HepG2 (cell line): ENCODE results near the gene ARHGEF11. TPM values are rescaled to one million over a fixed set of nuclear protein-coding genes. Genes with fewer than 3 reads are reported as not detected.

Experiments used
- ATAC-seq: fragments of 200-7000 bp; cut with Tn5 transposase; 3 replicates; pipeline ENCODE4 v1.9.1; 2020; ENCODE audit warnings: mild to moderate bottlenecking, moderate library complexity
- BruUV-seq: library from RNA; stranded (reverse); fragments of 400-500 nt; replicated peaks from 2 replicates; lab custom pipeline; 2021; lab: Mats Ljungman, UMichigan
- CTCF ChIA-PET: fragments of 300-600 bp; formaldehyde crosslinking; extraction: SDS; loops from one replicate; lab custom pipeline; 2021; ENCODE audit warnings: low total read pairs, inconsistent platforms, low intra/inter-chr PET ratio; lab: Yijun Ruan, JAX
- POLR2A ChIA-PET: fragments of 350-600 bp; sonication (Branson Sonifier 250); formaldehyde crosslinking; loops from one replicate; lab custom pipeline; 2020; ENCODE audit warnings: antibody characterized with exemption, inconsistent platforms; lab: Yijun Ruan, JAX
- DNase-seq: peaks from one replicate; pipeline ENCODE4 v3.0.0-alpha.2; 2015; ENCODE audit warnings: low spot score
- FAIRE-seq: peaks from 3 replicates; lab custom pipeline; 2011; peaks lifted over from hg19 to GRCh38; lab: Jason Lieb, UNC
- H2AFZ ChIP-seq: one replicate; pipeline ENCODE4 v1.6.1; 2011; ENCODE audit warnings: low read length, inconsistent platforms
- H3K27ac ChIP-seq: fragments of 300-600 bp; 3 replicates; pipeline ENCODE4 v1.8.0; 2011; ENCODE audit warnings: mixed run types, mild to moderate bottlenecking, mixed read lengths, low read length, inconsistent platforms; ENCODE audit not compliant: insufficient read depth; ENCODE audit errors: extremely low read length
- H3K27me3 ChIP-seq, 2 experiments: fragments of 200-600 bp in 1 of 2; 2 replicates in 1 of 2; 3 replicates in 1 of 2; pipeline versions ENCODE4 v1.6.0 to v1.8.0; 2011; ENCODE audit warnings: low read length in 2 of 2, mild to moderate bottlenecking in 2 of 2, moderate library complexity in 2 of 2, inconsistent platforms in 1 of 2; ENCODE audit not compliant: insufficient read depth in 2 of 2, control insufficient read depth in 1 of 2
- H3K36me3 ChIP-seq, 2 experiments: fragments of 200-600 bp in 1 of 2; replicated peaks in 1 of 2; 2 replicates in 1 of 2; 3 replicates in 1 of 2; pipeline versions ENCODE4 v1.5.1 to v1.8.0; 2011; ENCODE audit warnings: low read length in 2 of 2, inconsistent platforms in 1 of 2; ENCODE audit not compliant: insufficient read depth in 2 of 2, control insufficient read depth in 1 of 2
- H3K4me1 ChIP-seq: 2 replicates; pipeline ENCODE4 v1.5.1; 2012; ENCODE audit warnings: low read length, inconsistent platforms; ENCODE audit not compliant: insufficient read depth
- H3K4me2 ChIP-seq: 2 replicates; pipeline ENCODE4 v1.6.0; 2011; ENCODE audit warnings: low read depth, low read length, inconsistent platforms
- H3K4me3 ChIP-seq, 3 experiments: fragments of 200-600 bp in 1 of 3; sonication (generic), shearing (Covaris generic) in 1 of 3; replicated peaks in 1 of 3; 2 replicates each; pipeline ENCODE4 v1.5.1; 2011 to 2016; ENCODE audit warnings: low read length in 3 of 3, inconsistent platforms in 2 of 3, low read depth in 2 of 3, mild to moderate bottlenecking in 2 of 3, control low read depth in 1 of 3, mixed read lengths in 1 of 3; ENCODE audit not compliant: insufficient read depth in 1 of 3
- H3K79me2 ChIP-seq: one replicate; pipeline ENCODE4 v1.6.1; 2011; ENCODE audit warnings: low read length, inconsistent platforms; ENCODE audit not compliant: insufficient read depth
- H3K9ac ChIP-seq: 2 replicates; pipeline ENCODE4 v1.6.0; 2011; ENCODE audit warnings: mild to moderate bottlenecking, low read depth, low read length, inconsistent platforms; ENCODE audit not compliant: insufficient read depth
- H3K9me3 ChIP-seq: 2 replicates; pipeline ENCODE4 v1.5.1; 2012; ENCODE audit warnings: mild to moderate bottlenecking, low read length
- H4K20me1 ChIP-seq: 2 replicates; pipeline ENCODE4 v1.6.0; 2011; ENCODE audit warnings: inconsistent platforms, mild to moderate bottlenecking, low read length, moderate library complexity; ENCODE audit not compliant: insufficient read depth
- BRCA1 ChIP-seq: sonication (generic); formaldehyde crosslinking; IDR thresholded peaks from 2 replicates; pipeline ENCODE4 v1.4.0; 2020; ENCODE audit warnings: missing genetic modification reagents
- HNF1A ChIP-seq, 2 experiments: sonication (generic) in 1 of 2; formaldehyde crosslinking in 1 of 2; IDR thresholded peaks; 2 replicates each; pipeline versions ENCODE4 v1.4.0 to v1.6.1; 2016 to 2020; ENCODE audit warnings: borderline replicate concordance in 1 of 2, low read depth in 1 of 2, mild to moderate bottlenecking in 1 of 2, missing genetic modification reagents in 1 of 2
- NFE2 ChIP-seq: sonication (generic); formaldehyde crosslinking; IDR thresholded peaks from 2 replicates; pipeline ENCODE4 v1.4.0; 2020; ENCODE audit warnings: missing genetic modification reagents
- PATZ1 ChIP-seq: sonication (generic); formaldehyde crosslinking; IDR thresholded peaks from 2 replicates; pipeline ENCODE4 v1.4.0; 2020; ENCODE audit warnings: missing genetic modification reagents
- TMF1 ChIP-seq: sonication (generic); formaldehyde crosslinking; IDR thresholded peaks from 2 replicates; pipeline ENCODE4 v1.8.1; 2022; ENCODE audit warnings: low read depth, missing genetic modification reagents
- U2AF1 ChIP-seq: fragments of 200-400 bp; formaldehyde crosslinking; optimal IDR thresholded peaks from 2 replicates; pipeline ENCODE3; 2017; ENCODE audit warnings: mild to moderate bottlenecking, low read depth, low read length
- WGBS: methylation state at CpG from one replicate; pipeline ENCODE4 v1.1.6; 2017; ENCODE audit warnings: low lambda C conversion rate; 5-methylcytosine and 5-hydroxymethylcytosine counted together
- in situ Hi-C: cut with HindIII; loops from 2 replicates; pipeline ENCODE4 v1.10.0; 2017; ENCODE audit warnings: low pct_unique_long_range_greater_than_20kb; ENCODE audit not compliant: extremely low pct_ligation_motif_present
- intact Hi-C: fragments of 100-400 bp; cut with micrococcal nuclease; formaldehyde crosslinking; loops from one replicate; pipeline ENCODE4 v1.10.0; 2022; ENCODE audit not compliant: unreplicated experiment
- polyA plus RNA-seq, 8 experiments: library from polyadenylated mRNA; depleted of rRNA in 3 of 8; stranded (reverse) in 7 of 8; unstranded in 1 of 8; fragments of >200 nt; fragmentation: Illumina TruSeq in 4 of 8; extraction: Trizol in 4 of 8; gene quantifications; 2 replicates each; pipeline versions ENCODE4 v1.2.1 to v1.2.3, GENCODE V29; 2011 to 2016; ENCODE audit warnings: low read depth in 4 of 8, missing spikeins in 1 of 8, mixed read lengths in 1 of 8; ENCODE audit not compliant: insufficient read depth in 1 of 8
- total RNA-seq, 5 experiments: library from RNA; depleted of rRNA; stranded (reverse); fragments of >200 nt; fragmentation: Illumina TruSeq; extraction: Trizol; gene quantifications; 2 replicates each; pipeline ENCODE4 v1.2.3, GENCODE V29; 2016; ENCODE audit warnings: low read depth in 1 of 5

ARHGEF11 gene
- total and polyA plus RNA-seq, 2 of the 13 experiments (the other 11 are each of a cell fraction or from before 2014, with no cell fraction given), result 16.5 to 21.2 TPM

GRCh38 chr1:157034137-157034800 is 11.3 kb downstream of the ARHGEF11 start (continued):
- no peak for TF ChIP-seq HNF1A (IDR thresholded peaks at IDR 0.05; ENCODE audit: low read depth)
- TF ChIP-seq HNF1A (CRISPR knock-in tag; IDR thresholded peaks at IDR 0.05; ENCODE audit: borderline replicate concordance), result no peak

- in situ Hi-C loops, result no loop called here
- H3K79me2 ChIP-seq, result peaks cover 36% of the 10 kb centered on the region
These were observed 12.1 kb downstream of the ARHGEF11 start for GRCh38 chr1:157033357-157033876.

More at GRCh38 chr1:157033357-157033876, 12.1 kb downstream of the ARHGEF11 start:
- no peaks in the 10 kb centered on the region for H3K4me1 ChIP-seq
- H3K27ac ChIP-seq, result no peak overlapping the region
- POLR2A ChIA-PET, result no interaction called here
- WGBS, result 95% methylated on average over 3 of the region's 3 CpGs
- ATAC-seq, result no peak
- intact Hi-C loops, result no loop called here
- no peak overlapping the region for H3K9ac ChIP-seq
- no peaks in the 10 kb centered on the region for H3K27me3 ChIP-seq
- no peak for FAIRE-seq
- no peaks in the 10 kb centered on the region for H3K9me3 ChIP-seq
- no peak overlapping the region for H3K4me3 ChIP-seq
- 0 out of 2 replicates have a peak, but pooled peaks cover 2% of the 10 kb centered on the region for H4K20me1 ChIP-seq
- no TSS peak for BruUV-seq
- no peak for DNase-seq
- no peaks in the 10 kb centered on the region; a peak in 1 of 5 replicates for H3K36me3 ChIP-seq
- no peak overlapping the region for H3K4me2 ChIP-seq
- H2AFZ ChIP-seq, result no peak overlapping the region
- CTCF ChIA-PET, result no interaction called here
- no peak for TF ChIP-seq PATZ1 (CRISPR knock-in tag)
- no peak for TF ChIP-seq NFE2 (CRISPR knock-in tag)
- no peak for TF ChIP-seq TMF1 (CRISPR knock-in tag)
- TF ChIP-seq U2AF1, result no peak
- TF ChIP-seq BRCA1, result no peak
